ENCODE results near the gene PRKN.

- no peak for TF ChIP-seq POLR2A (IDR thresholded peaks at IDR 0.05; ENCODE audit: low read length)
- TF ChIP-seq GATA1 (IDR thresholded peaks at IDR 0.05; ENCODE audit: low read depth, low read length) = no peak
Measured at GRCh38 chr6:162560891-162561290, 166.7 kb downstream of the PRKN start.
